IMR-90 (cell line): ENCODE measurements around the gene PLCL2.

Source experiments
- BHLHE40 ChIP-seq: fragments of 150-350 bp; IDR thresholded peaks from 2 replicates; pipeline ENCODE4 v1.6.1; 2016; ENCODE audit warnings: mild to moderate bottlenecking, low read depth, low read length
- POLR2A ChIP-seq: IDR thresholded peaks from 2 replicates; pipeline ENCODE4 v1.6.1; 2012; ENCODE audit warnings: mild to moderate bottlenecking, low read depth, low read length

GRCh38 chr3:17013050-17013449, 128.3 kb downstream of the PLCL2 start:
- TF ChIP-seq BHLHE40 (no peak), POLR2A (no peak)
